Stimulated activated memory B cell treated with anti-CD40 and anti-IgM and Interleukin-4, amounts not matched to agents 10 μg/mL and 1 μg/mL and 100 μg/mL, for 72 hours (primary cell): ENCODE data around the gene PPP3R2.
"Not testable (repeated sequence)": the region's sequence is repeated elsewhere in the genome, so short reads cannot be mapped to it uniquely, and the experiment has no call there.

ENCODE experiments used
- ATAC-seq: fragments of 150-1000 bp; cut with Tn5 transposase; 2 replicates; pipeline ENCODE4 v1.10.0; 2021
- H3K27ac Mint-ChIP-seq: one replicate; pipeline ENCODE4 v1.8.0; 2022; ENCODE audit warnings: mild to moderate bottlenecking, mixed read lengths
- H3K27me3 Mint-ChIP-seq: one replicate; pipeline ENCODE4 v1.8.0; 2022; ENCODE audit warnings: mixed read lengths
- H3K36me3 Mint-ChIP-seq: one replicate; pipeline ENCODE4 v1.8.0; 2022; ENCODE audit warnings: mixed read lengths
- H3K4me1 Mint-ChIP-seq: one replicate; pipeline ENCODE4 v1.8.0; 2022; ENCODE audit warnings: mixed read lengths
- H3K4me3 Mint-ChIP-seq: one replicate; pipeline ENCODE4 v1.8.0; 2022; ENCODE audit warnings: mild to moderate bottlenecking, moderate library complexity, mixed read lengths
- H3K9me3 Mint-ChIP-seq: one replicate; pipeline ENCODE4 v1.8.0; 2022; ENCODE audit warnings: mixed read lengths

PPP3R2 gene

GRCh38 chr9:101571114-101571513, 23.7 kb downstream of the PPP3R2 start:
- H3K9me3 Mint-ChIP-seq, result no peaks in the 10 kb centered on the region
- H3K27me3 Mint-ChIP-seq, result no peaks in the 10 kb centered on the region
- no peak overlapping the region for H3K4me3 Mint-ChIP-seq
- H3K36me3 Mint-ChIP-seq, result peaks cover 31% of the 10 kb centered on the region
- no peaks in the 10 kb centered on the region for H3K4me1 Mint-ChIP-seq
- no peak for ATAC-seq
- H3K27ac Mint-ChIP-seq, result no peak overlapping the region

GRCh38 chr9:101569741-101570501, 24.8 kb downstream of the PPP3R2 start:
- Mint-ChIP-seq H3K9me3 (no peaks in the 10 kb centered on the region), H3K4me1 (no peaks in the 10 kb centered on the region), H3K36me3 (peaks cover 41% of the 10 kb centered on the region), H3K27ac (no peak overlapping the region), H3K4me3 (no peak overlapping the region), H3K27me3 (no peaks in the 10 kb centered on the region)
- no peak for ATAC-seq

- H3K36me3 Mint-ChIP-seq, result peaks cover 62% of the 10 kb centered on the region
These were observed 26.9 kb downstream of the PPP3R2 start for GRCh38 chr9:101567725-101568350.

GRCh38 chr9:101566904-101567724, 27.7 kb downstream of the PPP3R2 start:
- H3K4me3 Mint-ChIP-seq, result no peak overlapping the region
- H3K9me3 Mint-ChIP-seq, result no peaks in the 10 kb centered on the region
- no peak overlapping the region for H3K27ac Mint-ChIP-seq
- no peaks in the 10 kb centered on the region for H3K4me1 Mint-ChIP-seq
- H3K36me3 Mint-ChIP-seq, result peaks cover 69% of the 10 kb centered on the region
- H3K27me3 Mint-ChIP-seq, result no peaks in the 10 kb centered on the region
- no peak for ATAC-seq

More at GRCh38 chr9:101567725-101568350, 26.9 kb downstream of the PPP3R2 start:
- no peaks in the 10 kb centered on the region for H3K9me3 Mint-ChIP-seq
- H3K27me3 Mint-ChIP-seq, result no peaks in the 10 kb centered on the region
- no peak overlapping the region for H3K27ac Mint-ChIP-seq
- no peaks in the 10 kb centered on the region for H3K4me1 Mint-ChIP-seq
- no peak overlapping the region for H3K4me3 Mint-ChIP-seq
- no peak for ATAC-seq

DNA sequence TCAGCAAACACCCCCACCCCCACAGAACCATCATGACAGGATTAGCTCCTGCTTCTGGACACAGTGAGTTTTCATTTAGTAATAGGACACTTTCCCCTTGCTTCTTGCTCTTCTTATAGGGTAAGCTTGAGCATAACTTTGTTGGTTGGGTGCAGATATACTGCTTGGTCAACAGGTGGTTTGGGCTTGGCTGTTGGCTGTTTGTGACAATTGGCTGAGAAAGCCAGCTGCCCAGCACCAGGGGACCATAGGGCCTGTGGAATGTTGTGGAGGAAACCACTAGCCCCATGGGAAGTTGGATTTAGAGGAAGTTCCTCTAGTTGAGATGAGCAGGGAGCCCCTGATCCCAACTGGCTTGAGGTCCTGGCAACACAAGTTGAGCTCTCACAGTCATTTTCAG, 30.5 kb downstream of the PPP3R2 start:
- Mint-ChIP-seq H3K27me3 (no peaks in the 10 kb centered on the region), H3K36me3 (peaks cover 89% of the 10 kb centered on the region), H3K9me3 (no peaks in the 10 kb centered on the region), H3K4me3 (no peak overlapping the region), H3K27ac (no peak overlapping the region), H3K4me1 (peaks cover 4% of the 10 kb centered on the region)
- ATAC-seq, result no peak

GRCh38 chr9:101562966-101563365, 31.8 kb downstream of the PPP3R2 start:
- H3K27me3 Mint-ChIP-seq, result no peaks in the 10 kb centered on the region
- no peak for ATAC-seq
- H3K9me3 Mint-ChIP-seq, result no peaks in the 10 kb centered on the region
- H3K4me1 Mint-ChIP-seq, result peaks cover 11% of the 10 kb centered on the region
- no peak overlapping the region for H3K27ac Mint-ChIP-seq
- no peak overlapping the region for H3K4me3 Mint-ChIP-seq
- H3K36me3 Mint-ChIP-seq, result peaks cover 95% of the 10 kb centered on the region

DNA sequence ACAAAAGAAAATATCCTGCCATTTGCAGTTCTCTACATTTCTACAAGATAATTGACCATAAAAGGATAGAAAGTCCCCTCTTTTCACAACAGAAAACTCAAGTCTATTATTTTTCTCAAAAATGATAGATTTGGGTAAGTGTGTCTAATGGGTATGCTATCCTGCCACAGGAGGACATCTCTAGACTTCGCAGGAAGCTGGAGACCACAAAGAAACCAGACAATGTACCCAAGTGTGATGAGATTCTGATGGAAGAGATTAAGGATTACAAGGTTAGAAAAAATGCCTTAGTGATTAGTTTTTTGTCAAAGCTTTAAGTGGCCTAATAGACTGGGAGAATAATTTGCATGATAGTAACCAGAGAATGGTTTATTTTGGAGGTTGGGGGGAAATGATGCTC, 33.0 kb downstream of the PPP3R2 start:
- peaks cover 2% of the 10 kb centered on the region for H3K9me3 Mint-ChIP-seq
- H3K4me1 Mint-ChIP-seq, result peaks cover 11% of the 10 kb centered on the region
- H3K27me3 Mint-ChIP-seq, result no peaks in the 10 kb centered on the region
- no peak for ATAC-seq
- H3K27ac Mint-ChIP-seq, result no peak overlapping the region
- H3K4me3 Mint-ChIP-seq, result no peak overlapping the region
- H3K36me3 Mint-ChIP-seq, result peaks cover 95% of the 10 kb centered on the region

GRCh38 chr9:101549472-101550098, 45.2 kb downstream of the PPP3R2 start:
- not testable (repeated sequence) for H3K9me3 Mint-ChIP-seq, H3K4me1 Mint-ChIP-seq, ATAC-seq, H3K27ac Mint-ChIP-seq, H3K4me3 Mint-ChIP-seq, H3K27me3 Mint-ChIP-seq
- peaks cover 84% of the 10 kb centered on the region for H3K36me3 Mint-ChIP-seq

GRCh38 chr9:101543098-101543735, 51.6 kb downstream of the PPP3R2 start:
- no peak overlapping the region for H3K27ac Mint-ChIP-seq
- H3K27me3 Mint-ChIP-seq, result no peaks in the 10 kb centered on the region
- H3K36me3 Mint-ChIP-seq, result peaks cover 27% of the 10 kb centered on the region
- H3K9me3 Mint-ChIP-seq, result peaks cover 2% of the 10 kb centered on the region
- no peaks in the 10 kb centered on the region for H3K4me1 Mint-ChIP-seq
- H3K4me3 Mint-ChIP-seq, result no peak overlapping the region
- ATAC-seq, result no peak
